ENCODE data around the gene TMEM169.
A peak's percentile ranks its signal among the peaks of the same experiment; 100 is the strongest.

TMEM169 gene

GRCh38 chr2:216144372-216144771 lies 62.7 kb downstream of the TMEM169 start:
- H3K9me3 ChIP-seq (ENCODE audit: insufficient read depth, low read depth, low read length): no peaks in the 10 kb centered on the region
- H3K4ac ChIP-seq (ENCODE audit: low read depth, low read length): no peak overlapping the region
- no peak overlapping the region for H3K9ac ChIP-seq (ENCODE audit: low read length)
- no peak overlapping the region for H2BK12ac ChIP-seq (ENCODE audit: low read length)
- H2AFZ ChIP-seq (ENCODE audit: insufficient read depth, low read length, poor library complexity): no peak overlapping the region
- H3K23ac ChIP-seq (ENCODE audit: low read length): no peak overlapping the region
- DNase-seq: no peak
- H2BK120ac ChIP-seq (ENCODE audit: insufficient read depth, low read length, poor library complexity): no peak overlapping the region
- no peaks in the 10 kb centered on the region for H3K79me1 ChIP-seq (ENCODE audit: low read length)
- no peak overlapping the region for H4K12ac ChIP-seq (ENCODE audit: low read depth, low read length)
- H3K4me3 ChIP-seq (ENCODE audit: low read depth, low read length): no peak overlapping the region
- no peak overlapping the region for H3K27ac ChIP-seq (ENCODE audit: low read depth, low read length)
- no peak overlapping the region for H3K4me2 ChIP-seq (ENCODE audit: low read length)
- no peaks in the 10 kb centered on the region for H3K79me2 ChIP-seq (ENCODE audit: control insufficient read depth, insufficient read depth, low read length, poor library complexity)
- no peak overlapping the region for H2BK5ac ChIP-seq (ENCODE audit: low read depth, low read length, poor library complexity)
- no peak overlapping the region for H2AK5ac ChIP-seq (ENCODE audit: low read length)
- no CpG with 5 or more reads among the region's 1 CpG for WGBS (ENCODE audit: extremely low coverage, insufficient coverage, insufficient read length)
- H3K36me3 ChIP-seq (ENCODE audit: control insufficient read depth in 1 of 2, insufficient read depth in 2 of 2, low read length in 2 of 2): peaks cover 19 to 45% of the 10 kb centered on the region in 2 experiments
- H3K14ac ChIP-seq (ENCODE audit: low read length): no peak overlapping the region
- H3K4me1 ChIP-seq (ENCODE audit: control insufficient read depth in 1 of 2, insufficient read depth in 2 of 2, low read length in 2 of 2): no peaks in the 10 kb centered on the region
- no peak overlapping the region for H4K91ac ChIP-seq (ENCODE audit: low read depth, low read length)
- no peaks in the 10 kb centered on the region for H3K27me3 ChIP-seq (ENCODE audit: insufficient read depth, low read length)
- no peak overlapping the region for H4K8ac ChIP-seq (ENCODE audit: low read depth, low read length)
- no peak overlapping the region for H3K18ac ChIP-seq (ENCODE audit: low read length)

GRCh38 chr2:216144857-216145256 lies 63.1 kb downstream of the TMEM169 start:
- no peak overlapping the region for H3K9ac ChIP-seq (ENCODE audit: low read length)
- H3K27ac ChIP-seq (ENCODE audit: low read depth, low read length): no peak overlapping the region
- no peak overlapping the region for H2BK120ac ChIP-seq (ENCODE audit: insufficient read depth, low read length, poor library complexity)
- no peak overlapping the region for H2BK5ac ChIP-seq (ENCODE audit: low read depth, low read length, poor library complexity)
- H3K79me1 ChIP-seq (ENCODE audit: low read length): no peaks in the 10 kb centered on the region
- no peak overlapping the region for H3K4me3 ChIP-seq (ENCODE audit: low read depth, low read length)
- no peaks in the 10 kb centered on the region for H3K79me2 ChIP-seq (ENCODE audit: control insufficient read depth, insufficient read depth, low read length, poor library complexity)
- H3K36me3 ChIP-seq (ENCODE audit: control insufficient read depth in 1 of 2, insufficient read depth in 2 of 2, low read length in 2 of 2): peaks cover 19 to 46% of the 10 kb centered on the region in 2 experiments
- no peak overlapping the region for H4K12ac ChIP-seq (ENCODE audit: low read depth, low read length)
- H3K9me3 ChIP-seq (ENCODE audit: insufficient read depth, low read depth, low read length): no peaks in the 10 kb centered on the region
- DNase-seq: no peak
- H3K18ac ChIP-seq (ENCODE audit: low read length): no peak overlapping the region
- peak overlapping the region; percentile 35 for H3K4ac ChIP-seq (ENCODE audit: low read depth, low read length)
- H3K14ac ChIP-seq (ENCODE audit: low read length): no peak overlapping the region
- no peak overlapping the region for H2AFZ ChIP-seq (ENCODE audit: insufficient read depth, low read length, poor library complexity)
- no peak overlapping the region for H3K4me2 ChIP-seq (ENCODE audit: low read length)
- no peaks in the 10 kb centered on the region for H3K27me3 ChIP-seq (ENCODE audit: insufficient read depth, low read length)
- no peak overlapping the region for H3K23ac ChIP-seq (ENCODE audit: low read length)
- H2AK5ac ChIP-seq (ENCODE audit: low read length): no peak overlapping the region
- no peak overlapping the region for H2BK12ac ChIP-seq (ENCODE audit: low read length)
- no peak overlapping the region for H4K8ac ChIP-seq (ENCODE audit: low read depth, low read length)
- no peaks in the 10 kb centered on the region for H3K4me1 ChIP-seq (ENCODE audit: control insufficient read depth in 1 of 2, insufficient read depth in 2 of 2, low read length in 2 of 2)
- WGBS (ENCODE audit: extremely low coverage, insufficient coverage, insufficient read length): no CpG with 5 or more reads among the region's 4 CpGs
- no peak overlapping the region for H4K91ac ChIP-seq (ENCODE audit: low read depth, low read length)

DNA sequence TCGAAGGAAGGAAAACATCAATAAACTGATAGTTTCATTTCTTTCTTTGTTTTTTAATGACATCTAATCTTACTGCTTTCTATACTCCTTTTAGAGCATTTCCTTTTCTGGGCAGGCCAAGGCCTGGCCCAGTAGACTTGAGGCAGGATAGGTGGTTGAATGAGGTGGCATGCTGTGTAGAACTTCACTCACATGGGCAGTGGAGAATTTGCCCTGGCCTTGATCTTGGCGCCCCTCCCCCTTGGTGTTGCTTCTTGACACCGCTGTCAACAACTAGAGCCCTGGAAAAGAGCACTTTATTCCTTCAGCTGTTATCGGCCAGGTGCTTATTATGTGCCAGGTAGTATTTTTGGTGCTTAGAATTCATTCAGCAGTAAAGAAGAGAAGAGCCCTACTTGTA lies 64.9 kb downstream of the TMEM169 start:
- no peak overlapping the region for H2BK12ac ChIP-seq (ENCODE audit: low read length)
- H3K4me1 ChIP-seq (ENCODE audit: control insufficient read depth in 1 of 2, insufficient read depth in 2 of 2, low read length in 2 of 2): no peaks in the 10 kb centered on the region
- H3K27ac ChIP-seq (ENCODE audit: low read depth, low read length): no peak overlapping the region
- H3K27me3 ChIP-seq (ENCODE audit: insufficient read depth, low read length): no peaks in the 10 kb centered on the region
- no peak overlapping the region for H2BK5ac ChIP-seq (ENCODE audit: low read depth, low read length, poor library complexity)
- no peak overlapping the region for H3K4ac ChIP-seq (ENCODE audit: low read depth, low read length)
- H3K18ac ChIP-seq (ENCODE audit: low read length): no peak overlapping the region
- H3K79me2 ChIP-seq (ENCODE audit: control insufficient read depth, insufficient read depth, low read length, poor library complexity): no peaks in the 10 kb centered on the region
- peak overlapping the region; percentile 66 for H3K23ac ChIP-seq (ENCODE audit: low read length)
- no peaks in the 10 kb centered on the region for H3K9me3 ChIP-seq (ENCODE audit: insufficient read depth, low read depth, low read length)
- DNase-seq: no peak
- no peak overlapping the region for H2AFZ ChIP-seq (ENCODE audit: insufficient read depth, low read length, poor library complexity)
- no CpG with 5 or more reads among the region's 4 CpGs for WGBS (ENCODE audit: extremely low coverage, insufficient coverage, insufficient read length)
- peak overlapping the region; percentile 40 for H3K9ac ChIP-seq (ENCODE audit: low read length)
- no peak overlapping the region for H2AK5ac ChIP-seq (ENCODE audit: low read length)
- H3K79me1 ChIP-seq (ENCODE audit: low read length): no peaks in the 10 kb centered on the region
- H3K36me3 ChIP-seq (ENCODE audit: control insufficient read depth in 1 of 2, insufficient read depth in 2 of 2, low read length in 2 of 2): peaks cover 18 to 46% of the 10 kb centered on the region in 2 experiments
- no peak overlapping the region for H4K91ac ChIP-seq (ENCODE audit: low read depth, low read length)
- no peak overlapping the region for H4K12ac ChIP-seq (ENCODE audit: low read depth, low read length)
- H3K14ac ChIP-seq (ENCODE audit: low read length): no peak overlapping the region
- H3K4me3 ChIP-seq (ENCODE audit: low read depth, low read length): no peak overlapping the region
- H3K4me2 ChIP-seq (ENCODE audit: low read length): no peak overlapping the region
- no peak overlapping the region for H4K8ac ChIP-seq (ENCODE audit: low read depth, low read length)
- no peak overlapping the region for H2BK120ac ChIP-seq (ENCODE audit: insufficient read depth, low read length, poor library complexity)

DNA sequence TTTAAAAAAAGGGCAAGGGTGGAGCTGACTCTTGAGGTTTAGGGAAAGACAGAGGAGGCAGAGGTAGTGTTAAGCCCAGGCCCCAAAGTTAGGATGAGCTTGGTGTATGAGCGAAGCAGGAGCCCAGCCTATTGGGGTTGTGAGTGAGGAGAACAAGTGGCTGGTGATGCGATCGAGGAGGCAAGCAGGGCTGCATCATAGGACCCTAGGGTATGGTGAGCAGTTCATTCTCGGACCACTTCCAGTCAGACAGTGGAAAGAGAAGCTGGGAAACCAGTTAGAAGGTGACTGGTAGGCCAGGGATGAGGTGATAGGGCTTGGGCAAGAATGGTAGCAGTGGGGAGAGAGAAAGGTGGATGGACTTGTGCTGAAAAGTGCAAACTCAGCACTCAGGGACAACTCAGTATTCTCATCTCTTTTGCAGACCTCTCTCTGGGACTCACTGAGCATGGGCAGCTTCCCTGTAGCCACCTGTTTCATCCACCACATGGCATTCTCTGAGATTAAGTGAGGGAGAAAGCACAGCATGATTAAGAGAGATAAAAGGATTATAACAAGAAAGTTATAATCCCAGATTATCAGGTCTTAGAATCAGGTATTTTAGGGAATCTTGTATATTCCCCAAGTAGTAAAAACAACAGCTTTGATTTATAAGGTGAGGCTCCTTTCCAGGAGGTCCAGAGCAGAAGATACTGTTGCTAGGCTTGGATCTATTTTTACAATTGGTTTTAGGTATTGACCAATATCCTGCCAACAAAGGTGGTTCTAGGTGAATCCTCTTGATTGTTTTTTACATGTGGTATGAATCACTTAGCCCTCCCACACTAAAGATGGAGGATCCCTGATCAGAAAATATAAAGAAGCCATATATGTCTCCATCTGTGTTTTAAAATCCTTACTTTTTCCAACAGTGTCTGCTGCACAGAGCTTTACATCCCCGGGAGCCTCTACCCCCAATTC lies 65.7 kb downstream of the TMEM169 start:
- no peaks in the 10 kb centered on the region for H3K79me1 ChIP-seq (ENCODE audit: low read length)
- H3K4ac ChIP-seq (ENCODE audit: low read depth, low read length): no peak overlapping the region
- no peak overlapping the region for H2BK12ac ChIP-seq (ENCODE audit: low read length)
- H4K8ac ChIP-seq (ENCODE audit: low read depth, low read length): no peak overlapping the region
- no peak overlapping the region for H4K91ac ChIP-seq (ENCODE audit: low read depth, low read length)
- H3K27me3 ChIP-seq (ENCODE audit: insufficient read depth, low read length): no peaks in the 10 kb centered on the region
- H3K27ac ChIP-seq (ENCODE audit: low read depth, low read length): no peak overlapping the region
- H4K12ac ChIP-seq (ENCODE audit: low read depth, low read length): no peak overlapping the region
- no peak overlapping the region for H3K23ac ChIP-seq (ENCODE audit: low read length)
- H2AK5ac ChIP-seq (ENCODE audit: low read length): no peak overlapping the region
- H3K18ac ChIP-seq (ENCODE audit: low read length): no peak overlapping the region
- no peak overlapping the region for H2BK120ac ChIP-seq (ENCODE audit: insufficient read depth, low read length, poor library complexity)
- H2BK5ac ChIP-seq (ENCODE audit: low read depth, low read length, poor library complexity): no peak overlapping the region
- H2AFZ ChIP-seq (ENCODE audit: insufficient read depth, low read length, poor library complexity): no peak overlapping the region
- H3K79me2 ChIP-seq (ENCODE audit: control insufficient read depth, insufficient read depth, low read length, poor library complexity): no peaks in the 10 kb centered on the region
- no CpG with 5 or more reads among the region's 5 CpGs for WGBS (ENCODE audit: extremely low coverage, insufficient coverage, insufficient read length)
- no peak overlapping the region for H3K14ac ChIP-seq (ENCODE audit: low read length)
- H3K9ac ChIP-seq (ENCODE audit: low read length): no peak overlapping the region
- no peaks in the 10 kb centered on the region for H3K9me3 ChIP-seq (ENCODE audit: insufficient read depth, low read depth, low read length)
- H3K4me2 ChIP-seq (ENCODE audit: low read length): no peak overlapping the region
- no peak overlapping the region for H3K4me3 ChIP-seq (ENCODE audit: low read depth, low read length)
- H3K36me3 ChIP-seq (ENCODE audit: control insufficient read depth in 1 of 2, insufficient read depth in 2 of 2, low read length in 2 of 2): peaks cover 18 to 48% of the 10 kb centered on the region in 2 experiments
- H3K4me1 ChIP-seq (ENCODE audit: control insufficient read depth in 1 of 2, insufficient read depth in 2 of 2, low read length in 2 of 2): no peaks in the 10 kb centered on the region
- no peak for DNase-seq

Measured in trophoblast cell (in vitro differentiated cells and primary cell).